HepG2 (cell line): ENCODE results near the gene XAF1. TPM values are rescaled to one million over a fixed set of nuclear protein-coding genes. Genes with fewer than 3 reads are reported as not detected.

ENCODE experiments used
- ADNP ChIP-seq: sonication (generic); formaldehyde crosslinking; IDR thresholded peaks from 2 replicates; pipeline ENCODE4 v1.4.0; 2020; ENCODE audit warnings: missing genetic modification reagents
- ARHGAP35 ChIP-seq: sonication (generic); formaldehyde crosslinking; IDR thresholded peaks from 2 replicates; pipeline ENCODE4 v1.9.0; 2022; ENCODE audit warnings: mild to moderate bottlenecking, inconsistent platforms, moderate library complexity, missing genetic modification reagents, borderline replicate concordance
- CENPT ChIP-seq: sonication (generic); formaldehyde crosslinking; IDR thresholded peaks from 2 replicates; pipeline ENCODE4 v1.8.0; 2022; ENCODE audit warnings: low read depth, mild to moderate bottlenecking, moderate library complexity, missing genetic modification reagents
- CREM ChIP-seq, 2 experiments: sonication (generic) in 1 of 2; formaldehyde crosslinking in 1 of 2; IDR thresholded peaks; 2 replicates each; pipeline versions ENCODE4 v1.4.0 to v1.6.1; 2016 to 2020; ENCODE audit warnings: antibody characterized with exemption in 1 of 2, mild to moderate bottlenecking in 1 of 2, missing genetic modification reagents in 1 of 2
- DBP ChIP-seq: sonication (generic); formaldehyde crosslinking; IDR thresholded peaks from 2 replicates; pipeline ENCODE4 v1.4.0; 2020; ENCODE audit warnings: missing genetic modification reagents; ENCODE audit errors: not compliant biosample characterization
- EEA1 ChIP-seq: sonication (generic); formaldehyde crosslinking; IDR thresholded peaks from 2 replicates; pipeline ENCODE4 v1.5.1; 2020; ENCODE audit warnings: mild to moderate bottlenecking, missing genetic modification reagents, borderline replicate concordance
- ELF4 ChIP-seq: sonication (generic); formaldehyde crosslinking; IDR thresholded peaks from 2 replicates; pipeline ENCODE4 v1.5.0; 2020; ENCODE audit warnings: missing genetic modification reagents, mild to moderate bottlenecking, moderate library complexity, borderline replicate concordance
- HNF1A ChIP-seq, 2 experiments: sonication (generic) in 1 of 2; formaldehyde crosslinking in 1 of 2; IDR thresholded peaks; 2 replicates each; pipeline versions ENCODE4 v1.4.0 to v1.6.1; 2016 to 2020; ENCODE audit warnings: borderline replicate concordance in 1 of 2, low read depth in 1 of 2, mild to moderate bottlenecking in 1 of 2, missing genetic modification reagents in 1 of 2
- HNRNPL ChIP-seq: fragments of 200-400 bp; formaldehyde crosslinking; IDR thresholded peaks from 2 replicates; pipeline ENCODE4 v1.6.1; 2017; ENCODE audit warnings: mild to moderate bottlenecking, low read depth, low read length
- HNRNPLL ChIP-seq: fragments of 200-400 bp; formaldehyde crosslinking; IDR thresholded peaks from 2 replicates; pipeline ENCODE4 v1.6.1; 2017; ENCODE audit warnings: mild to moderate bottlenecking, low read depth, low read length; ENCODE audit not compliant: poor library complexity, severe bottlenecking
- MXI1 ChIP-seq: IDR thresholded peaks from 3 replicates; pipeline ENCODE4 v1.6.1; 2012; ENCODE audit warnings: low read depth, low read length, inconsistent platforms, borderline replicate concordance
- PBX2 ChIP-seq: IDR thresholded peaks from 2 replicates; pipeline ENCODE4 v1.6.1; 2016; ENCODE audit warnings: control low read depth
- PLRG1 ChIP-seq: fragments of 450-650 bp; conservative IDR thresholded peaks from 2 replicates; pipeline ENCODE4 v1.6.1; 2016
- RFXANK ChIP-seq: IDR thresholded peaks from 2 replicates; pipeline ENCODE4 v1.6.1; 2016
- RXRA ChIP-seq: sonication (generic); formaldehyde crosslinking; IDR thresholded peaks from 2 replicates; pipeline ENCODE4 v1.5.1; 2020; ENCODE audit warnings: missing genetic modification reagents
- SP1 ChIP-seq, 2 experiments: fragments of 450-650 bp in 1 of 2; sonication (generic) in 1 of 2; formaldehyde crosslinking in 1 of 2; IDR thresholded peaks; 2 replicates each; pipeline versions ENCODE4 v1.4.0 to v1.6.1; 2016 to 2020; ENCODE audit warnings: missing genetic modification reagents in 1 of 2
- TP53 ChIP-seq: sonication (generic); formaldehyde crosslinking; conservative IDR thresholded peaks from 2 replicates; pipeline ENCODE4 v1.4.0; 2020; ENCODE audit warnings: missing genetic modification reagents
- ZNF644 ChIP-seq: IDR thresholded peaks from 2 replicates; pipeline ENCODE4 v1.6.1; 2016; ENCODE audit warnings: low read depth
- ZNF660 ChIP-seq: sonication (generic); formaldehyde crosslinking; IDR thresholded peaks from 2 replicates; pipeline ENCODE4 v1.5.1; 2020; ENCODE audit warnings: mild to moderate bottlenecking, low read depth, missing genetic modification reagents, borderline replicate concordance
- ZNF720 ChIP-seq: sonication (generic); formaldehyde crosslinking; IDR thresholded peaks from 2 replicates; pipeline ENCODE4 v1.4.0; 2020; ENCODE audit warnings: missing genetic modification reagents
- polyA plus RNA-seq, 8 experiments: library from polyadenylated mRNA; depleted of rRNA in 3 of 8; stranded (reverse) in 7 of 8; unstranded in 1 of 8; fragments of >200 nt; fragmentation: Illumina TruSeq in 4 of 8; extraction: Trizol in 4 of 8; gene quantifications; 2 replicates each; pipeline versions ENCODE4 v1.2.1 to v1.2.3, GENCODE V29; 2011 to 2016; ENCODE audit warnings: low read depth in 4 of 8, missing spikeins in 1 of 8, mixed read lengths in 1 of 8; ENCODE audit not compliant: insufficient read depth in 1 of 8
- total RNA-seq, 5 experiments: library from RNA; depleted of rRNA; stranded (reverse); fragments of >200 nt; fragmentation: Illumina TruSeq; extraction: Trizol; gene quantifications; 2 replicates each; pipeline ENCODE4 v1.2.3, GENCODE V29; 2016; ENCODE audit warnings: low read depth in 1 of 5
- TF ChIP-seq, protein P1 (sequence below): sonication (generic); formaldehyde crosslinking; IDR thresholded peaks from 2 replicates; pipeline ENCODE4 v1.8.1; 2023; ENCODE audit warnings: mild to moderate bottlenecking, inconsistent platforms, moderate library complexity, missing genetic modification reagents, borderline replicate concordance

The XAF1 gene
- total and polyA plus RNA-seq, 2 of the 13 experiments (the other 11 are each of a cell fraction or from before 2014, with no cell fraction given): 1.2 to 2.4 TPM

DNA sequence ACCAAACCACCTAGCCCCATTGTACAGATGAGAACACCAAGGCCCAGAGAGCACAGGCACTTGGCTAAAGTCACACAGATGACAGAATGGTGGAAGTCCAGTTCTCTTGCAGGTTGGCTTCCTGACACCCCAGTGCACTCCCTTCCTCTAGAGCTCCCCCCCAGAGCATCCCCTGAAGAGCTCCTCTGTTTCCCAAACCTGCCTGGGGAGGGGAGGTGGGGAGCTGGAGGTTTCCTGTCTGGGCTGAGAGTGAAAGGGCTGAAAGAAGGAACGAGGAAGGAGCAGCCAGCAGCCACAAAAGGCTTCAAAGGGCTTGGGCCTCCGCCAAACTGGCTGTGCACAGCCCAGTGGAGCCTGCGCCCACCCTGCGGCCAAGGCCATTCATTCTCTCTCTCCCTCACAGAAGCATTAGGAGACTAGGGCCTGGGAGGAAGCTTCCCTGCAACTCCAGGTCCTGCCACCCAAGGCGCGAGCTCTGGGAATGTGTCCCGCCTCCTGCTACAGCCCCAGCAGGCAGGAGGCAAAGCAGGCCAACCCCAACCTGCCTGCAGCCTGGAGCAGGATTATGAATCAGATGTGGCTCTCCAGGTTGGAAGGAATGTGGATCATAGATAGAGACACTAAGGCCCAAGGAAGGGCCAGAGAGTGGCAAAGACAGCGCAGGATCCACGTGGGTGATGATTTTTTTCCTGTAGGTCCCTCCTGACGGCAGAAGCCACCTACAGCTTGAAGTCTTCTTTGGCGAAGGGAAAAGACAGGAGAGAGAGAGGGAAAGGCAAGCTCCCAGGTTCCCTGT lies 43.6 kb upstream of the XAF1 start (continued):
- TF ChIP-seq ARHGAP35 (CRISPR knock-in tag) (0 out of 2 replicates have a peak, but pooled peaks have one; percentile 18), HNF1A (IDR thresholded peaks at IDR 0.05; ENCODE audit: low read depth) (no peak), HNF1A (CRISPR knock-in tag; IDR thresholded peaks at IDR 0.05; ENCODE audit: borderline replicate concordance) (no peak), SP1 (IDR thresholded peaks at IDR 0.05) (no peak), SP1 (CRISPR knock-in tag; IDR thresholded peaks at IDR 0.05) (no peak), ELF4 (no peak), RXRA (CRISPR knock-in tag) (peak; percentile 6; the same call in 1 of the 2 replicates), HNRNPL (0 out of 2 replicates have a peak, but pooled peaks have one; percentile 29), RFXANK (CRISPR knock-in tag) (no peak), ZNF720 (0 out of 2 replicates have a peak, but pooled peaks have one; percentile 67), HNRNPLL (no peak), TP53 (CRISPR knock-in tag) (no peak), ZNF660 (CRISPR knock-in tag) (0 out of 2 replicates have a peak, but pooled peaks have one; percentile 6), DBP (CRISPR knock-in tag) (no peak), PBX2 (peak; percentile 36; the same call in 1 of the 2 replicates), EEA1 (no peak), ZNF644 (CRISPR knock-in tag) (no peak), ADNP (CRISPR knock-in tag) (peak; percentile 86), CENPT (CRISPR knock-in tag) (no peak), PLRG1 (no peak), MXI1 (no peak), CREM (IDR thresholded peaks at IDR 0.05) (peak; percentile 7; the same call in 1 of the 2 replicates), CREM (CRISPR knock-in tag; IDR thresholded peaks at IDR 0.05) (no peak)
- TF ChIP-seq, protein P1, sequence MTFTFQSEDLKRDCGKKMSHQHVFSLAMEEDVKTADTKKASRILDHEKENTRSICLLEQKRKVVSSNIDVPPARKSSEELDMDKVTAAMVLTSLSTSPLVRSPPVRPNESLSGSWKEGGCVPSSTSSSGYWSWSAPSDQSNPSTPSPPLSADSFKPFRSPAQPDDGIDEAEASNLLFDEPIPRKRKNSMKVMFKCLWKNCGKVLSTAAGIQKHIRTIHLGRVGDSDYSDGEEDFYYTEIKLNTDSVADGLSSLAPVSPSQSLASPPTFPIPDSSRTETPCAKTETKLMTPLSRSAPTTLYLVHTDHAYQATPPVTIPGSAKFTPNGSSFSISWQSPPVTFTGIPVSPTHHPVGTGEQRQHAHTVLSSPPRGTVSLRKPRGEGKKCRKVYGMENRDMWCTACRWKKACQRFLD (CRISPR knock-in tag): 0 out of 2 replicates have a peak, but pooled peaks have one; percentile 52
